B cell (primary cell): ENCODE results near the gene ABHD14A.

Experiments used
- CTCF ChIP-seq: fragments of 200-600 bp; IDR thresholded peaks from one replicate; pipeline ENCODE4 v1.8.0; 2022; ENCODE audit warnings: antibody characterized with exemption, mild to moderate bottlenecking
- EZH2 ChIP-seq: IDR thresholded peaks from 2 replicates; pipeline ENCODE4 v1.6.1; 2012; ENCODE audit warnings: borderline replicate concordance, low read depth, mild to moderate bottlenecking, moderate library complexity, low read length; ENCODE audit not compliant: insufficient read depth, poor library complexity, severe bottlenecking

DNA sequence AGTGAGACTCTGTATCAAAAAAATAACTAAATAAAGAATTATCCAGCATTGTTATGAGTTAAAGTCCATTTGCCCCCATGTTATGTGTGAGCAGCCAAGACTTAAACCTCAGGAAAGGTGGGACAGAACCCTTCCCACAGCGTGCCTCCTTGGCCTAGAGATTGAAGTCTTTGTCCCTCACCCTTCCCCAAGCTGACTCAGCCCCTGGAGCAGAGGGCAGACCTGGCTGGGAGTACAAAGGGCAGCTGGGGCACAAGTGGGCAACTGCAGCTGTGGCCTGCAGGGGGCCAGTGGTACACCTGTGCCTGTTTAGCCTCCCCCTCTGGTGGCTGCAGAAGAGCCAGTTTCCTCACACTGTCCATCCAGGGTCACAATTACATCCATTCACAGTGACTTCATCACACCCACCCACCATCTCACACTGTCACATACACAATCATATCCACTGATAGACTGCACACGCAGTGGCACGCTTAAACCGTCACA, 7.5 kb downstream of the ABHD14A start:
- TF ChIP-seq CTCF, result peak; percentile 72
- no peak for TF ChIP-seq EZH2
